ENCODE results near the gene SOX6.

DNA sequence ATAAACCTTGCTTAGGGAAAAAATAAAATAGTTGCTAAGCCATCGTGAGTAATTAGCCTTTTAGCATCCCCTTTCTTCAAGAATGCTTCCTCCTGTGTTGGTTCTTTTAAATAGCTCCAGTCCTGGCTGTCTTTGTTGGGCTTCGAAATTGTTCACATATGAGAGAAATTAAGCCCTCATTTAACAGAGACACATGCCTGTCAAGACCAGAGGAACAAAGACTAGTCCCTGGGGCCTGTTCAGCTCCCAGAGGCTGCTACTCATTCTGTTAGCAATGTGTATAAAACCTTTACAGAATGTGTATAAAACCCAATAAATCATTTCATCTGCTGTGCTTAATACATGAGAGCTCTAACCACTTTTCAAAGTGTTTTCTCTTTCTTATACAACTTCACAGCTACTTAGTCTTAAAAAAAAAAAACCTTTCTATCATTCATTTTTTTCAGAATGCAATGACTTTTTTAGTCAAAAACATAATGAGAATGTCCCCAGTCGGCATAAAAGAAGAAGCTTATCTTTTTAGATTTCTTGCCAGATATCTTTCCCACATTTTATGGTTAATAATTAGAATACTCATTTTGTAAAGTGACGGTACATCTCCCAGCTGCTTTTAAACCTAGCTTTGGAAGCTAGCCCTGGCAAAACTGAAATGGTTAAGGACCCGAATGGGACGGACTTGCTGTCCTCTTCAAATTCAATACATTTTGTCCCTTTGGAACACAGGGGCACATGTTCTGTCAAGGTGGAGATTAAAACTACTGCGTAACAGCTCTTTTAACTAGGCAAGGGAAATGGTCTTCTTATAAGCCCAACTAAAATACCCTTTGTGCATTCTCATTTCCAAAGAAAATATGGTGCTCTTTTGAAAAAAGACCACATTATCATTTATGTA is 186.1 kb downstream of the SOX6 start:
- TF ChIP-seq, protein P1, sequence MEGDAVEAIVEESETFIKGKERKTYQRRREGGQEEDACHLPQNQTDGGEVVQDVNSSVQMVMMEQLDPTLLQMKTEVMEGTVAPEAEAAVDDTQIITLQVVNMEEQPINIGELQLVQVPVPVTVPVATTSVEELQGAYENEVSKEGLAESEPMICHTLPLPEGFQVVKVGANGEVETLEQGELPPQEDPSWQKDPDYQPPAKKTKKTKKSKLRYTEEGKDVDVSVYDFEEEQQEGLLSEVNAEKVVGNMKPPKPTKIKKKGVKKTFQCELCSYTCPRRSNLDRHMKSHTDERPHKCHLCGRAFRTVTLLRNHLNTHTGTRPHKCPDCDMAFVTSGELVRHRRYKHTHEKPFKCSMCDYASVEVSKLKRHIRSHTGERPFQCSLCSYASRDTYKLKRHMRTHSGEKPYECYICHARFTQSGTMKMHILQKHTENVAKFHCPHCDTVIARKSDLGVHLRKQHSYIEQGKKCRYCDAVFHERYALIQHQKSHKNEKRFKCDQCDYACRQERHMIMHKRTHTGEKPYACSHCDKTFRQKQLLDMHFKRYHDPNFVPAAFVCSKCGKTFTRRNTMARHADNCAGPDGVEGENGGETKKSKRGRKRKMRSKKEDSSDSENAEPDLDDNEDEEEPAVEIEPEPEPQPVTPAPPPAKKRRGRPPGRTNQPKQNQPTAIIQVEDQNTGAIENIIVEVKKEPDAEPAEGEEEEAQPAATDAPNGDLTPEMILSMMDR (conservative IDR thresholded peaks at IDR 0.05 in 1 of 2, IDR thresholded peaks at IDR 0.05 in 1 of 2; ENCODE audit: extremely low read depth in 1 of 2, insufficient read depth in 1 of 2, low read depth in 1 of 2, low read length in 2 of 2): no peak
- no peak for TF ChIP-seq EZH2 (IDR thresholded peaks at IDR 0.05; ENCODE audit: borderline replicate concordance, low read length)

All from mammary epithelial cell (primary cell).